ENCODE data around the gene PLA2G4F.

Gene PLA2G4F

GRCh38 chr15:42130246-42130986 is 26.0 kb downstream of the PLA2G4F start:
- DNase-seq: no peak

GRCh38 chr15:42129364-42129763 is 27.1 kb downstream of the PLA2G4F start:
- DNase-seq: no peak

- DNase-seq: no peak
Measured at GRCh38 chr15:42128476-42128875, 28.0 kb downstream of the PLA2G4F start.

GRCh38 chr15:42123546-42123945 is 32.9 kb downstream of the PLA2G4F start:
- DNase-seq: no peak

GRCh38 chr15:42121682-42122081 is 34.8 kb downstream of the PLA2G4F start:
- no peak for DNase-seq

GRCh38 chr15:42121021-42121420 is 35.4 kb downstream of the PLA2G4F start:
- DNase-seq: no peak

GRCh38 chr15:42120285-42120684 is 36.2 kb downstream of the PLA2G4F start:
- no peak for DNase-seq

GRCh38 chr15:42119446-42119760 is 37.0 kb downstream of the PLA2G4F start:
- no peak for DNase-seq

GRCh38 chr15:42118650-42119445 is 37.6 kb downstream of the PLA2G4F start:
- DNase-seq: no peak

- no peak for DNase-seq
Measured at GRCh38 chr15:42111924-42112323, 44.5 kb downstream of the PLA2G4F start.

GRCh38 chr15:42110367-42110766 is 46.1 kb downstream of the PLA2G4F start:
- no peak for DNase-seq

- DNase-seq: no peak
Measured at GRCh38 chr15:42108806-42109205, 47.6 kb downstream of the PLA2G4F start.

- no peak for DNase-seq
Measured at GRCh38 chr15:42108189-42108588, 48.2 kb downstream of the PLA2G4F start.

- DNase-seq: no peak
Measured at GRCh38 chr15:42107473-42107872, 49.0 kb downstream of the PLA2G4F start.

GRCh38 chr15:42106288-42106687 is 50.1 kb downstream of the PLA2G4F start:
- no peak for DNase-seq

- no peak for DNase-seq
Measured at GRCh38 chr15:42104095-42104891, 52.1 kb downstream of the PLA2G4F start.

- DNase-seq: no peak
Measured at GRCh38 chr15:42102646-42103235, 53.7 kb downstream of the PLA2G4F start.

- DNase-seq: no peak
Measured at GRCh38 chr15:42101861-42102260, 54.6 kb downstream of the PLA2G4F start.

GRCh38 chr15:42100021-42100800 is 56.2 kb downstream of the PLA2G4F start:
- peak; percentile 22 for DNase-seq

GRCh38 chr15:42097018-42097417 is 59.4 kb downstream of the PLA2G4F start:
- DNase-seq: no peak

- no peak for DNase-seq
Measured at GRCh38 chr15:42094512-42094963, 61.9 kb downstream of the PLA2G4F start, which contains the start of gene PLA2G4D. TSS of gene PLA2G4D (minus strand) at chr15:42094562. CDS start at chr15:42094459, 103 bp downstream.

- DNase-seq: no peak
Measured at GRCh38 chr15:42093966-42094365, 62.5 kb downstream of the PLA2G4F start.
